ENCODE measurements around the gene RASGRF1. TPM values are rescaled to one million over a fixed set of nuclear protein-coding genes. Genes with fewer than 3 reads are reported as not detected.

Gene RASGRF1
- total and polyA plus RNA-seq, 7 donors: 0.03 to 0.05 TPM; not detected in 5

- no peak overlapping the region for H3K27ac ChIP-seq
Measured at GRCh38 chr15:78942741-78943140, 147.8 kb downstream of the RASGRF1 start.

GRCh38 chr15:78938658-78939488 is 151.7 kb downstream of the RASGRF1 start:
- TF ChIP-seq, protein P1, sequence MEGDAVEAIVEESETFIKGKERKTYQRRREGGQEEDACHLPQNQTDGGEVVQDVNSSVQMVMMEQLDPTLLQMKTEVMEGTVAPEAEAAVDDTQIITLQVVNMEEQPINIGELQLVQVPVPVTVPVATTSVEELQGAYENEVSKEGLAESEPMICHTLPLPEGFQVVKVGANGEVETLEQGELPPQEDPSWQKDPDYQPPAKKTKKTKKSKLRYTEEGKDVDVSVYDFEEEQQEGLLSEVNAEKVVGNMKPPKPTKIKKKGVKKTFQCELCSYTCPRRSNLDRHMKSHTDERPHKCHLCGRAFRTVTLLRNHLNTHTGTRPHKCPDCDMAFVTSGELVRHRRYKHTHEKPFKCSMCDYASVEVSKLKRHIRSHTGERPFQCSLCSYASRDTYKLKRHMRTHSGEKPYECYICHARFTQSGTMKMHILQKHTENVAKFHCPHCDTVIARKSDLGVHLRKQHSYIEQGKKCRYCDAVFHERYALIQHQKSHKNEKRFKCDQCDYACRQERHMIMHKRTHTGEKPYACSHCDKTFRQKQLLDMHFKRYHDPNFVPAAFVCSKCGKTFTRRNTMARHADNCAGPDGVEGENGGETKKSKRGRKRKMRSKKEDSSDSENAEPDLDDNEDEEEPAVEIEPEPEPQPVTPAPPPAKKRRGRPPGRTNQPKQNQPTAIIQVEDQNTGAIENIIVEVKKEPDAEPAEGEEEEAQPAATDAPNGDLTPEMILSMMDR (IDR thresholded peaks at IDR 0.05): no peak
- DNase-seq (no peak), ATAC-seq (no peak)
- Histone ChIP-seq H3K27ac (no peak overlapping the region), H3K27me3 (ENCODE audit: insufficient read depth in 3 of 3, low read length in 2 of 3) (no peaks in the 10 kb centered on the region), H3K9me3 (no peaks in the 10 kb centered on the region), H3K4me1 (peaks cover 4% of the 10 kb centered on the region), H3K4me3 (no peak overlapping the region), H3K36me3 (ENCODE audit: insufficient read depth in 1 of 2, low read depth in 1 of 2) (peaks cover 0 to 29% of the 10 kb centered on the region in 2 donors)
- WGBS, 3 donors: 69 to 81% (median 74%) methylated on average over 6 of the region's 6 CpGs
- intact Hi-C loops (cut with DNase I): no loop called here

More at GRCh38 chr15:78942741-78943140, 147.8 kb downstream of the RASGRF1 start:
- no peaks in the 10 kb centered on the region for H3K36me3 ChIP-seq (ENCODE audit: insufficient read depth in 1 of 2, low read depth in 1 of 2)
- intact Hi-C loops (cut with DNase I): no loop called here
- H3K4me1 ChIP-seq: peaks cover 4% of the 10 kb centered on the region
- H3K4me3 ChIP-seq: no peak overlapping the region
- WGBS, 3 donors: 82 to 91% (median 88%) methylated on average over 4 of the region's 4 CpGs
- DNase-seq: no peak
- no peak for ATAC-seq
- no peaks in the 10 kb centered on the region for H3K27me3 ChIP-seq (ENCODE audit: insufficient read depth in 3 of 3, low read length in 2 of 3)
- TF ChIP-seq, protein P1 (IDR thresholded peaks at IDR 0.05): no peak
- no peaks in the 10 kb centered on the region for H3K9me3 ChIP-seq

- TF ChIP-seq, protein P1 (IDR thresholded peaks at IDR 0.05): no peak
- Histone ChIP-seq H3K9me3 (no peaks in the 10 kb centered on the region), H3K4me3 (no peak overlapping the region), H3K27me3 (ENCODE audit: insufficient read depth in 3 of 3, low read length in 2 of 3) (no peaks in the 10 kb centered on the region), H3K36me3 (ENCODE audit: insufficient read depth in 1 of 2, low read depth in 1 of 2) (peaks cover 0 to 40% of the 10 kb centered on the region in 2 donors), H3K4me1 (no peaks in the 10 kb centered on the region), H3K27ac (no peak overlapping the region)
- WGBS, 3 donors: 50 to 56% (median 54%) methylated on average over 14 of the region's 14 CpGs
- DNase-seq (peak in 1 of 2 donors; percentile 61), ATAC-seq (peak in 3 of 4 donors; percentile 20 to 42 (median 20))
- intact Hi-C loops (cut with DNase I): no loop called here
Measured at GRCh38 chr15:78937132-78937739, 153.3 kb downstream of the RASGRF1 start.

DNA sequence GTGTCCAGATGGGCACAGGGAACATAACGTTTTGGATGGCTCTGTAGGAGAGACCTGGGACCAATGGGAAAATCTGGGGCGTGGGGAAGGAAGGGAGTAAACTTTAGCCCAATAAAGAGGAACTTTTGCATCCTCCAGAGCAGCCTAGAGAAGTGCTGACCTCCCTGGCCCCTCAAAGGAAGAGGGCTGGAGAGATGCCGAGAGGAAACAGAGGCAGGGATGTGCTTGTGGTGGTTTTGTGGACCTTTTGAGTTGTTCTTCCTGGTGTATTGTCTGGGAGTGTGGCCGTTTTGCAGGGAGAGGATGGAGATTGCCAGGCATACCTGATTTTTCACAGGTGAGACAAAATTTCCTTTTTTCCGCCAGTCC is 155.9 kb downstream of the RASGRF1 start:
- Histone ChIP-seq H3K27ac (no peak overlapping the region), H3K9me3 (no peaks in the 10 kb centered on the region), H3K27me3 (ENCODE audit: insufficient read depth in 3 of 3, low read length in 2 of 3) (no peaks in the 10 kb centered on the region), H3K36me3 (ENCODE audit: insufficient read depth in 1 of 2, low read depth in 1 of 2) (peaks cover 0 to 47% of the 10 kb centered on the region in 2 donors), H3K4me1 (peaks cover 12% of the 10 kb centered on the region), H3K4me3 (no peak overlapping the region)
- TF ChIP-seq, protein P1 (IDR thresholded peaks at IDR 0.05): no peak
- intact Hi-C loops (cut with DNase I): no loop called here
- ATAC-seq (no peak), DNase-seq (no peak)
- 71 to 75% (median 73%) methylated on average over 5 of the region's 5 CpGs for WGBS, 3 donors
